ENCODE results near the gene CST1.

DNA sequence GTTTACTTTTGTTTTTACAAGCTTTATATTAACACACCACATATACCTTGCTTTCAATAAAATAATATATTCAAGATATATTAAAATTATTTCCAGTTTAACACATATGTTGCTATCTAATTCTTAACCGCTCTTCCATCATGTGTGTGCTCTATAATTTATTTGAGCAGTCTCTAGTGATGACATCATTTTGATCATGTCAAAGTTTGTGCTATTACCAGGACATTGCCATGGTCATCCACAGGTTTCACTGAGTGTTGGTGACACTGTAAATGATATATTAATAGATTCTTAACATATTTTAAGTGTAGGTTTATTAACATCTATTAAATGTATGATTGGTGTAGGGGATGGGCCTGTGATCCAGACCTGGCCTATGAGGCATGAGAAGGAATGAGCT lies 44.8 kb downstream of the CST1 start:
- no peak for TF ChIP-seq POLR2A (IDR thresholded peaks at IDR 0.05)
- TF ChIP-seq, protein P1, sequence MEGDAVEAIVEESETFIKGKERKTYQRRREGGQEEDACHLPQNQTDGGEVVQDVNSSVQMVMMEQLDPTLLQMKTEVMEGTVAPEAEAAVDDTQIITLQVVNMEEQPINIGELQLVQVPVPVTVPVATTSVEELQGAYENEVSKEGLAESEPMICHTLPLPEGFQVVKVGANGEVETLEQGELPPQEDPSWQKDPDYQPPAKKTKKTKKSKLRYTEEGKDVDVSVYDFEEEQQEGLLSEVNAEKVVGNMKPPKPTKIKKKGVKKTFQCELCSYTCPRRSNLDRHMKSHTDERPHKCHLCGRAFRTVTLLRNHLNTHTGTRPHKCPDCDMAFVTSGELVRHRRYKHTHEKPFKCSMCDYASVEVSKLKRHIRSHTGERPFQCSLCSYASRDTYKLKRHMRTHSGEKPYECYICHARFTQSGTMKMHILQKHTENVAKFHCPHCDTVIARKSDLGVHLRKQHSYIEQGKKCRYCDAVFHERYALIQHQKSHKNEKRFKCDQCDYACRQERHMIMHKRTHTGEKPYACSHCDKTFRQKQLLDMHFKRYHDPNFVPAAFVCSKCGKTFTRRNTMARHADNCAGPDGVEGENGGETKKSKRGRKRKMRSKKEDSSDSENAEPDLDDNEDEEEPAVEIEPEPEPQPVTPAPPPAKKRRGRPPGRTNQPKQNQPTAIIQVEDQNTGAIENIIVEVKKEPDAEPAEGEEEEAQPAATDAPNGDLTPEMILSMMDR (IDR thresholded peaks at IDR 0.05 in 4 of 5, conservative IDR thresholded peaks at IDR 0.05 in 1 of 5) = no peak
